Uterus (tissue), 4 donors: Measurements from ENCODE around the gene NRSN2. TPM values are rescaled to one million over a fixed set of nuclear protein-coding genes. Genes with fewer than 3 reads are reported as not detected.
"Not testable (repeated sequence)": the region's sequence is repeated elsewhere in the genome, so short reads cannot be mapped to it uniquely, and the experiment has no call there.

ENCODE experiments used
- DNase-seq, 2 donors: peaks; one replicate each; pipeline ENCODE4 v3.0.0-alpha.2; 2019 to 2020
- H3K27ac ChIP-seq, 2 donors: fragments of 200-600 bp; sonication (generic); 1 replicate in 1 of 2; 2 replicates in 1 of 2; pipeline ENCODE4 v1.5.1; 2016 to 2018
- H3K27me3 ChIP-seq, 2 donors: fragments of 200-600 bp; sonication (generic); one replicate each; pipeline ENCODE4 v1.5.1; 2018 to 2019; ENCODE audit warnings: control low read depth in 1 of 2
- H3K36me3 ChIP-seq, 2 donors: fragments of 200-600 bp; sonication (generic); one replicate each; pipeline ENCODE4 v1.5.1; 2019; ENCODE audit warnings: control low read depth in 1 of 2
- H3K4me1 ChIP-seq, 2 donors: fragments of 200-600 bp; sonication (generic); one replicate each; pipeline ENCODE4 v1.5.1; 2018 to 2019; ENCODE audit warnings: control low read depth in 1 of 2
- H3K4me3 ChIP-seq, 2 donors: fragments of 200-600 bp; sonication (generic); 1 replicate in 1 of 2; 2 replicates in 1 of 2; pipeline ENCODE4 v1.5.1; 2018 to 2019; ENCODE audit warnings: mild to moderate bottlenecking in 1 of 2
- H3K9me3 ChIP-seq, 2 donors: fragments of 200-600 bp; sonication (generic); one replicate each; pipeline ENCODE4 v1.5.1; 2019; ENCODE audit warnings: control low read depth in 1 of 2
- POLR2A ChIP-seq, 2 donors: fragments of 450-650 bp; IDR thresholded peaks; one replicate each; pipeline ENCODE4 v1.6.1; 2016; ENCODE audit warnings: antibody characterized with exemption in 2 of 2, mild to moderate bottlenecking in 1 of 2, moderate library complexity in 1 of 2
- intact Hi-C: fragments of 100-400 bp; cut with DNase I; formaldehyde crosslinking; loops from one replicate; pipeline ENCODE4 v1.15.1; 2023; ENCODE audit warnings: low total_unique reads
- total RNA-seq, 4 donors: library from RNA; depleted of rRNA in 3 of 4; stranded (reverse); fragments of >200 nt in 3 of 4; gene quantifications; one replicate each; pipeline versions ENCODE4 v1.1.0 to v1.2.4, GENCODE V29; 2014 to 2023
- TF ChIP-seq, protein P1 (sequence below), 4 experiments: fragments of 200-600 bp in 2 of 4; fragments of 450-650 bp in 2 of 4; sonication (generic) in 2 of 4; IDR thresholded peaks; one replicate each; pipeline ENCODE4 v1.5.1; 2016 to 2019; ENCODE audit warnings: antibody characterized with exemption in 4 of 4, mild to moderate bottlenecking in 2 of 4, moderate library complexity in 1 of 4
- donor health status: DM: yes; HTN: yes; CAD: no.

NRSN2 gene
- total RNA-seq, 4 donors from 2014 or later = 10.2 to 65.6 (median 28.7) TPM

DNA sequence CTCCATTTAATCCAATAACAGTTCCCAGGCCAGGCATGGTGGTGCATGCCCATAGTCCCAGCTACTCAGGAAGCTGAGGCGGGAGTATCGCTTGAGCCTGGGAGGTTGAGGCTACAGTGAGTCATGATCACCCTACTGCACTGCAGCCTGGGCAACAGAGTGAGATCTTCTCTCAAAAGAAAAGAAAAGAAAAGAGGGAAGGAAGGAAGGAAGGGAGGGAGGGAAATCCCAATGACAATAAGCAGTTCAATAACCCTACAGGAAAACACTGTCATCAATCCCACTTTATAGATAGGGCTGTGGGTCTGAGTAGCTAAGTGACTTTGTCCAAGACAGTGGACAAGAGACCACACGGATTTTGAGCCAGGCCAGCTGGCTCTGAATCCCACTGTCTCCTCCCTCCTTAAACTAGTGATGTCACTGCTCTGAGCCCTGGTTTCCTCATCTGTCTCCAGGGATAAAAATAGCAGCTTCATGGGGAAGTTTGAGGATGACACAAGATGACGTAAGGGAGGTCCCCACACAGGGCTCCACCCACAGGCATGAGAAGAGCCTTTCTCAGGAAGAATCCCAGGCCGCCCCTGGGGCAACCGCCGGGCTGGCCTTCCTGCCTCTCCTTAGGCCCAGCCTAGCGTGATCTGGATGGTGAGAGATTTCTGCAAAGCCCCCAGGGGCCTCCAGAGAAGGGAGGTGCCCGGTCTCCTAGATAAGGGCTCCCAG, 26.4 kb downstream of the NRSN2 start:
- peak in 1 of 2 donors; percentile 29 for DNase-seq
- Histone ChIP-seq H3K36me3 (no peaks in the 10 kb centered on the region), H3K27ac (no peak overlapping the region), H3K4me3 (no peak overlapping the region), H3K9me3 (no peaks in the 10 kb centered on the region), H3K27me3 (no peaks in the 10 kb centered on the region), H3K4me1 (no peaks in the 10 kb centered on the region)
- intact Hi-C loops = no loop called here
- TF ChIP-seq, protein P1, sequence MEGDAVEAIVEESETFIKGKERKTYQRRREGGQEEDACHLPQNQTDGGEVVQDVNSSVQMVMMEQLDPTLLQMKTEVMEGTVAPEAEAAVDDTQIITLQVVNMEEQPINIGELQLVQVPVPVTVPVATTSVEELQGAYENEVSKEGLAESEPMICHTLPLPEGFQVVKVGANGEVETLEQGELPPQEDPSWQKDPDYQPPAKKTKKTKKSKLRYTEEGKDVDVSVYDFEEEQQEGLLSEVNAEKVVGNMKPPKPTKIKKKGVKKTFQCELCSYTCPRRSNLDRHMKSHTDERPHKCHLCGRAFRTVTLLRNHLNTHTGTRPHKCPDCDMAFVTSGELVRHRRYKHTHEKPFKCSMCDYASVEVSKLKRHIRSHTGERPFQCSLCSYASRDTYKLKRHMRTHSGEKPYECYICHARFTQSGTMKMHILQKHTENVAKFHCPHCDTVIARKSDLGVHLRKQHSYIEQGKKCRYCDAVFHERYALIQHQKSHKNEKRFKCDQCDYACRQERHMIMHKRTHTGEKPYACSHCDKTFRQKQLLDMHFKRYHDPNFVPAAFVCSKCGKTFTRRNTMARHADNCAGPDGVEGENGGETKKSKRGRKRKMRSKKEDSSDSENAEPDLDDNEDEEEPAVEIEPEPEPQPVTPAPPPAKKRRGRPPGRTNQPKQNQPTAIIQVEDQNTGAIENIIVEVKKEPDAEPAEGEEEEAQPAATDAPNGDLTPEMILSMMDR (IDR thresholded peaks at IDR 0.05) = no peak
- no peak for TF ChIP-seq POLR2A (IDR thresholded peaks at IDR 0.05)

DNA sequence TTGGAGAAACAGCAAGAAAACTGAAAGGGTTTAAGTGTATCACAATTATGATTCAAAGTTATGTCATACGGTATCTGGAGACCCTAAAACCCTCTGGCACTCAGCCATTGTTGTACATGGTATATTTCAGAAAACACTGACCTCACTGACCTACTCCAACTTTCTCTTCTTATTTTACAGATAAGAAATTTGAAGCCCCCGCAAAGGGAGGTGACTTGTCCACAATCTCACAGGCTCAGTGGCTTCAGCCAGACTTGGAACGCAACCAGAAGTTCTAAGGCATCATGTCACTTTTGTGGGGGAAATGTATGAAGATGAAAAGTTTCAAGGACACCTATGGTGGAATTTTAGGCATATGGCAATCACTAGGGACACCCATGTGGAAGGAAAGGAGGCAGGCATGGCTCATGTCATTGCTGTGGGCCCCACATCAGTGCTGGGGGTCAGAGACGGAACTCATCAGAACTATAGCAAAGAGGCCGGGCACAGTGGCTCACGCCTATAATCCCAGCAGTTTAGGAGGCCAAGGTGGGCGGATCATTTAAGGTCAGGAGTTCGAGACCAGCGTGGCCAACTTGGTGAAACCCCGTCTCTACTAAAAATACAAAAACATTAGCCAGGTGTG, 28.5 kb downstream of the NRSN2 start:
- Histone ChIP-seq H3K36me3 (no peaks in the 10 kb centered on the region), H3K4me3 (no peak overlapping the region), H3K27ac (no peak overlapping the region), H3K27me3 (no peaks in the 10 kb centered on the region), H3K9me3 (no peaks in the 10 kb centered on the region), H3K4me1 (no peaks in the 10 kb centered on the region)
- no peak for DNase-seq
- intact Hi-C loops = no loop called here
- no peak for TF ChIP-seq POLR2A (IDR thresholded peaks at IDR 0.05)
- TF ChIP-seq, protein P1 (IDR thresholded peaks at IDR 0.05) = no peak

DNA sequence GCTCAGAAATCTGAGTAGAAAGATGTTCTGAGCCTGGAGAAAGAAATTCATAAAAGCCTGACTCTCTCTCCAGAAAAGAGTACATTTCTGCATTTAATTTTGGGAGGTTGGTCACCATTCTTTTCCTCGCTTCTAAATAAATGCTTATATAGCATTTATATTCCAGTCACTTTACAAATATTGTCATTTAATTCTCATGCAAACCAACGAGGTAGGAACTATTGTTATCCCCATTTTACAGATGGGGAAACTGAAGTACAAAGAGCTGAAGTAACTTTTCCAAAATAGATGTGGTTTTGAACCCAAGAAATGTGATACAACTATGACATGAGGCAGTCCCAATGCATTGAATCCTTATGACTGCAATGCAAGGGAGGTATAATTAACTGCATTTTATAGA, 29.2 kb downstream of the NRSN2 start:
- TF ChIP-seq POLR2A (IDR thresholded peaks at IDR 0.05) = no peak
- no peaks in the 10 kb centered on the region for H3K4me1 ChIP-seq
- DNase-seq = no peak
- intact Hi-C loops = no loop called here
- H3K27ac ChIP-seq = no peak overlapping the region
- H3K36me3 ChIP-seq = no peaks in the 10 kb centered on the region
- H3K27me3 ChIP-seq = no peaks in the 10 kb centered on the region
- no peaks in the 10 kb centered on the region for H3K9me3 ChIP-seq
- no peak overlapping the region for H3K4me3 ChIP-seq

DNA sequence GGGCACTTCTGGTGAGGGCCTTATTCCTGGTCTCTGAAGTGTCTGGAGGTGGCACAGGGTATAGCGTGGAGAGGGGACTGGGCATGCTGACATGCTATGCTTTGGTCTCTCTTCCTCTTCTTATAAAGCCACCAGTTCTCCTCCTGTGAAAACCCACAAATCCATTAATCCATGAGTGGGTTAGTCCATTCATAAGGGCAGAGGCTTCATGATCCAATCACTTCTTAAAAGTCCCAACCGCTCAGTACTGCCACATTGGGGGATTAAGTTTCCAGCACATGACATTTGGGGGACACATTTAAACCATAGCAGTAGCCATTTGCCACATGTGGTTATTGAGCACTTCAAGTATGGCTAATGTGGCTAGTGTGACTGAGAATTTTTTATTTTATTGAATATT, 29.8 kb downstream of the NRSN2 start:
- Histone ChIP-seq H3K9me3 (no peaks in the 10 kb centered on the region), H3K4me3 (no peak overlapping the region), H3K4me1 (no peaks in the 10 kb centered on the region), H3K36me3 (no peaks in the 10 kb centered on the region), H3K27me3 (no peaks in the 10 kb centered on the region), H3K27ac (no peak overlapping the region)
- DNase-seq = no peak
- intact Hi-C loops = no loop called here
- TF ChIP-seq, protein P1 (IDR thresholded peaks at IDR 0.05) = no peak
- no peak for TF ChIP-seq POLR2A (IDR thresholded peaks at IDR 0.05)

DNA sequence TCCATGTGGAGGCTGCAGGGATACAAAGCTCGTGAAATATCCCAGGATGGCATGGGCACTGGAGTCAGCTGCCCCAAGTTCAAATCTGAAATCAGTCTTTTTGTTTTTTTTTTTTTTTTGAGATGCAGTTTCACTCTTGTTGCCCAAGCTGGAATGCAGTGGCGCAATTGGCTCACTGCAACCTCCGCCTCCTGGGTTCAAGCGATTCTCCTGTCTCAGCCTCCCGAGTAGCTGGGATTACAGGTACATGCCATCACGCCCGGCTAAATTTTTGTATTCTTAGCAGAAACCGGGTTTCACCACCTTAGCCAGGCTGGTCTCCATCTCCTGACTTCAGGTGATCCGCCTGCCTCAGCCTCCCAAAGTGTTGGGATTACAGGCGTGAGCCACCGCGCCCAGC, 30.7 kb downstream of the NRSN2 start:
- intact Hi-C loops = not testable (repeated sequence)

DNA sequence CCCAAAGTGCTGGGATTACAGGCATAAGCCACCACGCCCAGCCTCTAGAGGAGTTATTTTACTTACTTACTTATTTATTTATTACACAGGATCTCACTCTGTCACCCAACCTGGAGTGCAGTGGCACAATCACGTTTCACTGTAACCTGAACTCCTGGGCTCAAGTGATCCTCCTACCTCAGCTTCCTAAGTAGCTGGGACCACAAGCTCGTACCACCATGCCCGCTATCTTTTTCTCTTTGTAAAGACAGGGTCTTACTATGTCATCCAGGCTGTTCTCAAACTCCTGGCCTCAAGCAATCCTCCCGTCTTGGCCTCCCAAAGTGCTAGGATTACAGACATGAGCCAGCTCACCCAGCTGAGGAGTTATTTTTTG, 32.0 kb downstream of the NRSN2 start:
- intact Hi-C loops = no loop called here

More for the DNA sequence above, 30.7 kb downstream of the NRSN2 start:
- DNase-seq, H3K9me3 ChIP-seq, H3K27ac ChIP-seq, H3K4me1 ChIP-seq, H3K27me3 ChIP-seq, H3K4me3 ChIP-seq, H3K36me3 ChIP-seq: not testable (repeated sequence)

More for the DNA sequence above, 32.0 kb downstream of the NRSN2 start:
- no peaks in the 10 kb centered on the region for H3K36me3 ChIP-seq
- TF ChIP-seq, protein P1 (IDR thresholded peaks at IDR 0.05) = no peak
- TF ChIP-seq POLR2A (IDR thresholded peaks at IDR 0.05) = no peak
- H3K27ac ChIP-seq = no peak overlapping the region
- H3K4me1 ChIP-seq = peaks cover 0 to 7% of the 10 kb centered on the region in 2 donors
- no peak overlapping the region for H3K4me3 ChIP-seq
- no peaks in the 10 kb centered on the region for H3K27me3 ChIP-seq
- H3K9me3 ChIP-seq = no peaks in the 10 kb centered on the region
- no peak for DNase-seq
